Tibial artery (tissue), 4 donors: ENCODE results near the gene PITHD1.

Source experiments
- DNase-seq, 2 donors: peaks; one replicate each; pipeline ENCODE4 v3.0.0-alpha.2; 2019
- H3K27ac ChIP-seq, 2 donors: fragments of 200-600 bp; sonication (generic) in 1 of 2; 1 replicate in 1 of 2; 2 replicates in 1 of 2; pipeline ENCODE4 v1.5.1; 2018 to 2019; ENCODE audit warnings: mild to moderate bottlenecking in 1 of 2
- H3K27me3 ChIP-seq, 2 donors: fragments of 200-600 bp; sonication (generic) in 1 of 2; one replicate each; pipeline versions ENCODE4 v1.5.1 to v1.6.0; 2016 to 2019
- H3K36me3 ChIP-seq, 3 donors: fragments of 200-600 bp; sonication (generic) in 2 of 3; one replicate each; pipeline ENCODE4 v1.5.1; 2016 to 2019; ENCODE audit warnings: mild to moderate bottlenecking in 2 of 3
- H3K4me1 ChIP-seq, 4 donors: fragments of 200-600 bp; sonication (generic) in 2 of 4; 1 replicate in 3 of 4; 2 replicates in 1 of 4; pipeline ENCODE4 v1.5.1; 2016 to 2019
- H3K4me3 ChIP-seq, 2 donors: fragments of 200-600 bp; sonication (generic) in 1 of 2; 1 replicate in 1 of 2; 2 replicates in 1 of 2; pipeline ENCODE4 v1.5.1; 2018 to 2019; ENCODE audit warnings: mild to moderate bottlenecking in 2 of 2
- H3K9me3 ChIP-seq, 3 donors: fragments of 200-600 bp; sonication (generic) in 1 of 3; one replicate each; pipeline ENCODE4 v1.5.1; 2016 to 2019
- CTCF ChIP-seq, 2 experiments: fragments of 200-600 bp in 1 of 2; fragments of 450-650 bp in 1 of 2; IDR thresholded peaks; one replicate each; pipeline ENCODE4 v1.5.1; 2017 to 2019; ENCODE audit warnings: antibody characterized with exemption in 2 of 2, mild to moderate bottlenecking in 1 of 2, moderate library complexity in 1 of 2
- intact Hi-C: fragments of 100-400 bp; cut with DNase I; formaldehyde crosslinking; loops from one replicate; pipeline ENCODE4 v1.15.0; 2023; ENCODE audit warnings: low total_unique reads

Gene PITHD1

GRCh38 chr1:23742670-23743286 lies 35.4 kb upstream of the PITHD1 start:
- peak overlapping the region; percentile 95 for H3K27ac ChIP-seq
- DNase-seq = peak; percentile 27 to 65
- no peaks in the 10 kb centered on the region for H3K36me3 ChIP-seq
- peaks cover 0 to 41% (median 20%) of the 10 kb centered on the region in 4 donors for H3K4me1 ChIP-seq
- H3K27me3 ChIP-seq = no peaks in the 10 kb centered on the region
- intact Hi-C loops = no loop called here
- TF ChIP-seq CTCF (IDR thresholded peaks at IDR 0.05) = no peak
- peak overlapping the region; percentile 94 to 98 for H3K4me3 ChIP-seq
- H3K9me3 ChIP-seq = no peaks in the 10 kb centered on the region

GRCh38 chr1:23743287-23744152 lies 34.7 kb upstream of the PITHD1 start, which contains the start of gene ELOA:
Gene ELOA, plus strand, starts transcription at chr1:23743471. Its CDS starts 33 bp downstream, at chr1:23743504.
- no peak for TF ChIP-seq CTCF (IDR thresholded peaks at IDR 0.05)
- Histone ChIP-seq H3K36me3 (no peaks in the 10 kb centered on the region), H3K4me3 (peak within 1 kb of the TSS; percentile 94 to 98), H3K27me3 (no peaks in the 10 kb centered on the region), H3K4me1 (peaks cover 0 to 41% (median 21%) of the 10 kb centered on the region in 4 donors), H3K27ac (peak within 1 kb of the TSS; percentile 95), H3K9me3 (no peaks in the 10 kb centered on the region)
- peak; percentile 60 to 85 for DNase-seq
- intact Hi-C loops = no loop called here

- no peaks in the 10 kb centered on the region for H3K27me3 ChIP-seq
- no peak overlapping the region for H3K27ac ChIP-seq
- intact Hi-C loops = no loop called here
- peaks cover 4 to 5% (median 5%) of the 10 kb centered on the region in 3 donors for H3K36me3 ChIP-seq
- no peak overlapping the region for H3K4me3 ChIP-seq
- H3K9me3 ChIP-seq = no peaks in the 10 kb centered on the region
- no peak for DNase-seq
- H3K4me1 ChIP-seq = peaks cover 0 to 41% (median 21%) of the 10 kb centered on the region in 4 donors
- TF ChIP-seq CTCF (IDR thresholded peaks at IDR 0.05) = no peak
Observed at GRCh38 chr1:23745515-23745914, 32.7 kb upstream of the PITHD1 start.

GRCh38 chr1:23748016-23748415 lies 30.2 kb upstream of the PITHD1 start:
- Histone ChIP-seq H3K36me3 (peaks cover 29 to 30% (median 30%) of the 10 kb centered on the region in 3 donors), H3K9me3 (no peaks in the 10 kb centered on the region), H3K27me3 (no peaks in the 10 kb centered on the region), H3K27ac (no peak overlapping the region), H3K4me3 (no peak overlapping the region), H3K4me1 (peaks cover 0 to 29% (median 19%) of the 10 kb centered on the region in 4 donors)
- TF ChIP-seq CTCF (IDR thresholded peaks at IDR 0.05) = no peak
- no peak for DNase-seq
- intact Hi-C loops = no loop called here

- Histone ChIP-seq H3K4me1 (peaks cover 0 to 11% (median 5%) of the 10 kb centered on the region in 4 donors), H3K27me3 (no peaks in the 10 kb centered on the region)
- intact Hi-C loops = no loop called here
Observed at GRCh38 chr1:23751050-23751814, 27.0 kb upstream of the PITHD1 start.

More at GRCh38 chr1:23751050-23751814, 27.0 kb upstream of the PITHD1 start:
- Histone ChIP-seq H3K9me3 (no peaks in the 10 kb centered on the region), H3K4me3 (no peak overlapping the region), H3K36me3 (peaks cover 62% of the 10 kb centered on the region in 3 donors), H3K27ac (no peak overlapping the region)
- peak in 1 of 2 experiments; percentile 15 for TF ChIP-seq CTCF (IDR thresholded peaks at IDR 0.05)
- no peak for DNase-seq
